ENCODE measurements around the gene MIGA1. TPM values are rescaled to one million over a fixed set of nuclear protein-coding genes. Genes with fewer than 3 reads are reported as not detected.

Gene MIGA1
- total and polyA plus RNA-seq, 3 experiments from 2014 or later: 6.9 to 11.7 (median 10.2) TPM

- Histone ChIP-seq H3K27ac (ENCODE audit: low read depth, low read length) (no peak overlapping the region), H3K27me3 (ENCODE audit: insufficient read depth, low read length, poor library complexity, severe bottlenecking) (no peaks in the 10 kb centered on the region), H3K4me1 (ENCODE audit: insufficient read depth, low read length) (peaks cover 51% of the 10 kb centered on the region), H3K4me3 (ENCODE audit: low read length) (no peak overlapping the region), H3K9me3 (ENCODE audit: low read length) (no peaks in the 10 kb centered on the region), H3K36me3 (ENCODE audit: insufficient read depth, low read length) (no peaks in the 10 kb centered on the region)
- DNase-seq: no peak
- H3K4me1 Mint-ChIP-seq: peaks cover 49 to 71% (median 67%) of the 10 kb centered on the region in 3 donors
- H3K36me3 Mint-ChIP-seq: peaks cover 0 to 9% (median 0%) of the 10 kb centered on the region in 3 donors
- H3K27ac Mint-ChIP-seq: peak overlapping the region; percentile 9 to 81 (median 50)
- CTCF ChIA-PET: interaction anchor here (1.3 kb wide), 1 partner anchor 23 kb away, joined by 4 read pairs; the partner anchor contains the start of gene MIGA1
- no peaks in the 10 kb centered on the region for H3K9me3 Mint-ChIP-seq
- no peaks in the 10 kb centered on the region for H3K27me3 Mint-ChIP-seq
- H3K4me3 Mint-ChIP-seq: peak overlapping the region; percentile 13 to 83 (median 44)
- POLR2A ChIA-PET: interaction anchor here (0.9 to 1.2 kb wide), 2 partner anchors 23 to 222 kb away, joined by 4 to 5 read pairs; partner anchors contain the start of genes FUBP1 and MIGA1
These were observed 23.2 kb upstream of the MIGA1 start for GRCh38 chr1:77756052-77756754.

- ChIA-PET POLR2A (interaction anchor here (0.9 to 1.2 kb wide), 2 partner anchors 22 to 221 kb away, joined by 4 to 5 read pairs; partner anchors contain the start of genes FUBP1 and MIGA1), CTCF (interaction anchor here (1.3 kb wide), 1 partner anchor 22 kb away, joined by 4 read pairs; the partner anchor contains the start of gene MIGA1)
- no peaks in the 10 kb centered on the region for H3K9me3 Mint-ChIP-seq
- H3K4me3 Mint-ChIP-seq: peak overlapping the region; percentile 66 to 98 (median 78)
- Histone ChIP-seq H3K4me3 (ENCODE audit: low read length) (no peak overlapping the region), H3K36me3 (ENCODE audit: insufficient read depth, low read length) (no peaks in the 10 kb centered on the region), H3K27me3 (ENCODE audit: insufficient read depth, low read length, poor library complexity, severe bottlenecking) (no peaks in the 10 kb centered on the region), H3K27ac (ENCODE audit: low read depth, low read length) (no peak overlapping the region), H3K9me3 (ENCODE audit: low read length) (no peaks in the 10 kb centered on the region), H3K4me1 (ENCODE audit: insufficient read depth, low read length) (peaks cover 49% of the 10 kb centered on the region)
- peaks cover 0 to 9% (median 0%) of the 10 kb centered on the region in 3 donors for H3K36me3 Mint-ChIP-seq
- DNase-seq: no peak
- peaks cover 48 to 68% (median 65%) of the 10 kb centered on the region in 3 donors for H3K4me1 Mint-ChIP-seq
- no peaks in the 10 kb centered on the region for H3K27me3 Mint-ChIP-seq
- peak overlapping the region in 7 of 8 donors; percentile 10 to 88 (median 76) for H3K27ac Mint-ChIP-seq
These were observed 22.3 kb upstream of the MIGA1 start for GRCh38 chr1:77757066-77757584.

- POLR2A ChIA-PET: interaction anchor here (1.2 kb wide), 1 partner anchor 221 kb away, joined by 5 read pairs; the partner anchor contains the start of gene FUBP1
- Histone ChIP-seq H3K27me3 (ENCODE audit: insufficient read depth, low read length, poor library complexity, severe bottlenecking) (no peaks in the 10 kb centered on the region), H3K4me3 (ENCODE audit: low read length) (no peak overlapping the region), H3K9me3 (ENCODE audit: low read length) (no peaks in the 10 kb centered on the region), H3K36me3 (ENCODE audit: insufficient read depth, low read length) (no peaks in the 10 kb centered on the region), H3K4me1 (ENCODE audit: insufficient read depth, low read length) (peaks cover 49% of the 10 kb centered on the region), H3K27ac (ENCODE audit: low read depth, low read length) (no peak overlapping the region)
- peak overlapping the region in 7 of 8 donors; percentile 10 to 88 (median 76) for H3K27ac Mint-ChIP-seq
- peaks cover 0 to 7% (median 0%) of the 10 kb centered on the region in 3 donors for H3K36me3 Mint-ChIP-seq
- H3K27me3 Mint-ChIP-seq: no peaks in the 10 kb centered on the region
- CTCF ChIA-PET: no interaction called here
- H3K9me3 Mint-ChIP-seq: no peaks in the 10 kb centered on the region
- H3K4me1 Mint-ChIP-seq: peaks cover 45 to 64% (median 60%) of the 10 kb centered on the region in 3 donors
- DNase-seq: no peak
- peak overlapping the region; percentile 66 to 98 (median 78) for H3K4me3 Mint-ChIP-seq
These were observed 21.8 kb upstream of the MIGA1 start for GRCh38 chr1:77757603-77758002.

- Histone ChIP-seq H3K4me1 (ENCODE audit: insufficient read depth, low read length) (peaks cover 45% of the 10 kb centered on the region), H3K4me3 (ENCODE audit: low read length) (peak within 1 kb of the TSS; percentile 59), H3K27me3 (ENCODE audit: insufficient read depth, low read length, poor library complexity, severe bottlenecking) (no peaks in the 10 kb centered on the region), H3K27ac (ENCODE audit: low read depth, low read length) (peak within 1 kb of the TSS; percentile 83), H3K9me3 (ENCODE audit: low read length) (no peaks in the 10 kb centered on the region), H3K36me3 (ENCODE audit: insufficient read depth, low read length) (no peaks in the 10 kb centered on the region)
- Mint-ChIP-seq H3K36me3 (peaks cover 0 to 7% (median 0%) of the 10 kb centered on the region in 3 donors), H3K9me3 (no peaks in the 10 kb centered on the region), H3K4me3 (peak within 1 kb of the TSS; percentile 96 to 99 (median 96)), H3K27me3 (no peaks in the 10 kb centered on the region), H3K27ac (peak within 1 kb of the TSS; percentile 93 to 99 (median 94)), H3K4me1 (peaks cover 40 to 53% (median 51%) of the 10 kb centered on the region in 3 donors)
- ChIA-PET POLR2A (interaction anchor here (0.6 to 1.8 kb wide), 5 partner anchors 20 to 219 kb away, joined by 4 to 14 read pairs (median 4); partner anchors contain the start of genes FUBP1 and MIGA1), CTCF (interaction anchor here (0.6 to 1.3 kb wide), 2 partner anchors 9 to 20 kb away, joined by 3 to 4 read pairs; partner anchors contain the start of gene MIGA1)
- peak; percentile 87 to 93 (median 91) for DNase-seq
These were observed 20.1 kb upstream of the MIGA1 start, which contains the start of gene USP33 for GRCh38 chr1:77759071-77760028. TSS of gene USP33 (minus strand) at chr1:77759852. CDS start at chr1:77741697, 18,155 bp downstream.

GRCh38 chr1:77762072-77762476 is 17.4 kb upstream of the MIGA1 start:
- Mint-ChIP-seq H3K27ac (peak overlapping the region in 2 of 8 donors; percentile 9 to 52), H3K4me1 (peaks cover 16 to 26% (median 24%) of the 10 kb centered on the region in 3 donors), H3K9me3 (no peaks in the 10 kb centered on the region), H3K4me3 (peak overlapping the region in 1 of 7 donors; percentile 57), H3K27me3 (no peaks in the 10 kb centered on the region), H3K36me3 (peaks cover 0 to 7% (median 0%) of the 10 kb centered on the region in 3 donors)
- DNase-seq: no peak
- CTCF ChIA-PET: no interaction called here
- no peaks in the 10 kb centered on the region for H3K36me3 ChIP-seq (ENCODE audit: insufficient read depth, low read length)
- no peak overlapping the region for H3K27ac ChIP-seq (ENCODE audit: low read depth, low read length)
- H3K9me3 ChIP-seq (ENCODE audit: low read length): no peaks in the 10 kb centered on the region
- POLR2A ChIA-PET: no interaction called here
- H3K27me3 ChIP-seq (ENCODE audit: insufficient read depth, low read length, poor library complexity, severe bottlenecking): no peaks in the 10 kb centered on the region
- H3K4me3 ChIP-seq (ENCODE audit: low read length): no peak overlapping the region
- peaks cover 20% of the 10 kb centered on the region for H3K4me1 ChIP-seq (ENCODE audit: insufficient read depth, low read length)

GRCh38 chr1:77768006-77768405 is 11.4 kb upstream of the MIGA1 start:
- no peak overlapping the region for H3K27ac ChIP-seq (ENCODE audit: low read depth, low read length)

GRCh38 chr1:77776007-77776700 is 3.3 kb upstream of the MIGA1 start:
- no peak for DNase-seq
- H3K4me3 ChIP-seq (ENCODE audit: low read length): no peak overlapping the region
- no peak overlapping the region for H3K27ac Mint-ChIP-seq
- H3K27ac ChIP-seq (ENCODE audit: low read depth, low read length): no peak overlapping the region
- peaks cover 19 to 23% (median 21%) of the 10 kb centered on the region in 3 donors for H3K4me1 Mint-ChIP-seq
- H3K4me1 ChIP-seq (ENCODE audit: insufficient read depth, low read length): peaks cover 15% of the 10 kb centered on the region
- H3K9me3 Mint-ChIP-seq: no peaks in the 10 kb centered on the region
- peak overlapping the region in 1 of 7 donors; percentile 54 for H3K4me3 Mint-ChIP-seq
- H3K9me3 ChIP-seq (ENCODE audit: low read length): no peaks in the 10 kb centered on the region
- peaks cover 0 to 8% (median 0%) of the 10 kb centered on the region in 3 donors for H3K36me3 Mint-ChIP-seq
- POLR2A ChIA-PET: no interaction called here
- no peaks in the 10 kb centered on the region for H3K36me3 ChIP-seq (ENCODE audit: insufficient read depth, low read length)
- H3K27me3 ChIP-seq (ENCODE audit: insufficient read depth, low read length, poor library complexity, severe bottlenecking): no peaks in the 10 kb centered on the region
- CTCF ChIA-PET: no interaction called here
- no peaks in the 10 kb centered on the region for H3K27me3 Mint-ChIP-seq

More at GRCh38 chr1:77768006-77768405, 11.4 kb upstream of the MIGA1 start:
- H3K36me3 Mint-ChIP-seq: no peaks in the 10 kb centered on the region
- no peaks in the 10 kb centered on the region for H3K9me3 ChIP-seq (ENCODE audit: low read length)
- ChIA-PET CTCF (no interaction called here), POLR2A (interaction anchor here (0.7 kb wide), 1 partner anchor 549 kb away, joined by 3 read pairs; no protein-coding TSS in a partner anchor)
- no peaks in the 10 kb centered on the region for H3K27me3 Mint-ChIP-seq
- H3K4me3 Mint-ChIP-seq: no peak overlapping the region
- H3K4me1 ChIP-seq (ENCODE audit: insufficient read depth, low read length): no peaks in the 10 kb centered on the region
- H3K36me3 ChIP-seq (ENCODE audit: insufficient read depth, low read length): no peaks in the 10 kb centered on the region
- no peak for DNase-seq
- H3K27ac Mint-ChIP-seq: no peak overlapping the region
- H3K27me3 ChIP-seq (ENCODE audit: insufficient read depth, low read length, poor library complexity, severe bottlenecking): no peaks in the 10 kb centered on the region
- H3K4me3 ChIP-seq (ENCODE audit: low read length): no peak overlapping the region
- no peaks in the 10 kb centered on the region for H3K4me1 Mint-ChIP-seq
- no peaks in the 10 kb centered on the region for H3K9me3 Mint-ChIP-seq
